Mesothelial cell of epicardium (in vitro differentiated cells): Measurements from ENCODE around the gene XAF1. TPM values are rescaled to one million over a fixed set of nuclear protein-coding genes. Genes with fewer than 3 reads are reported as not detected.
"Not testable (repeated sequence)": the region's sequence is repeated elsewhere in the genome, so short reads cannot be mapped to it uniquely, and the experiment has no call there.

Experiments
- DNase-seq, 2 experiments: peaks; one replicate each; pipeline ENCODE4 v3.0.0; 2021; ENCODE audit warnings: low spot score in 2 of 2; ENCODE audit not compliant: unreplicated experiment in 2 of 2
- H3K27ac Mint-ChIP-seq: 2 replicates; pipeline ENCODE4 v1.8.0; 2021; ENCODE audit warnings: mixed read lengths
- H3K27me3 Mint-ChIP-seq: 2 replicates; pipeline ENCODE4 v1.8.0; 2021; ENCODE audit warnings: low read depth, mixed read lengths
- H3K36me3 Mint-ChIP-seq: 2 replicates; pipeline ENCODE4 v1.8.0; 2021; ENCODE audit warnings: mixed read lengths
- H3K4me1 Mint-ChIP-seq: 2 replicates; pipeline ENCODE4 v1.8.0; 2021; ENCODE audit warnings: mixed read lengths
- H3K4me3 Mint-ChIP-seq: 2 replicates; pipeline ENCODE4 v1.8.0; 2021; ENCODE audit warnings: mild to moderate bottlenecking, moderate library complexity, mixed read lengths
- H3K9me3 Mint-ChIP-seq: 2 replicates; pipeline ENCODE4 v1.8.0; 2021; ENCODE audit warnings: mixed read lengths
- CTCF ChIP-seq: fragments of 200-600 bp; sonication (generic); IDR thresholded peaks from one replicate; pipeline ENCODE4 v1.5.0; 2021; ENCODE audit warnings: antibody characterized with exemption; ENCODE audit not compliant: unreplicated experiment
- total RNA-seq: library from RNA; stranded (reverse); gene quantifications from 3 replicates; pipeline ENCODE4 v1.2.1, GENCODE V29; 2021

XAF1 gene
- total RNA-seq, 1 donor from 2014 or later = 8.1 TPM

GRCh38 chr17:6713918-6714271 lies 42.0 kb upstream of the XAF1 start:
- Mint-ChIP-seq H3K9me3 (peaks cover 16% of the 10 kb centered on the region), H3K36me3 (no peaks in the 10 kb centered on the region), H3K4me3 (peak overlapping the region; percentile 57), H3K4me1 (peaks cover 22% of the 10 kb centered on the region), H3K27ac (no peak overlapping the region), H3K27me3 (peaks cover 81% of the 10 kb centered on the region)
- no peak for TF ChIP-seq CTCF
- DNase-seq = no peak

GRCh38 chr17:6714315-6714874 lies 41.5 kb upstream of the XAF1 start:
- Mint-ChIP-seq H3K9me3 (peaks cover 16% of the 10 kb centered on the region), H3K4me1 (peaks cover 22% of the 10 kb centered on the region), H3K27me3 (peaks cover 81% of the 10 kb centered on the region), H3K4me3 (peak overlapping the region; percentile 57), H3K36me3 (no peaks in the 10 kb centered on the region), H3K27ac (no peak overlapping the region)
- DNase-seq = no peak
- no peak for TF ChIP-seq CTCF

GRCh38 chr17:6716736-6717135 lies 39.1 kb upstream of the XAF1 start:
- peaks cover 16% of the 10 kb centered on the region for H3K9me3 Mint-ChIP-seq
- TF ChIP-seq CTCF = no peak
- no peak for DNase-seq
- H3K4me1 Mint-ChIP-seq = peaks cover 20% of the 10 kb centered on the region
- H3K36me3 Mint-ChIP-seq = no peaks in the 10 kb centered on the region
- peaks cover 83% of the 10 kb centered on the region for H3K27me3 Mint-ChIP-seq
- H3K27ac Mint-ChIP-seq = no peak overlapping the region
- no peak overlapping the region for H3K4me3 Mint-ChIP-seq

- Mint-ChIP-seq H3K4me3 (no peak overlapping the region), H3K27me3 (peaks cover 73% of the 10 kb centered on the region), H3K36me3 (no peaks in the 10 kb centered on the region), H3K27ac (no peak overlapping the region), H3K4me1 (no peaks in the 10 kb centered on the region), H3K9me3 (peaks cover 5% of the 10 kb centered on the region)
- no peak for DNase-seq
- TF ChIP-seq CTCF = no peak
These were observed 34.1 kb upstream of the XAF1 start for GRCh38 chr17:6721744-6722143.

- Mint-ChIP-seq H3K4me1 (no peaks in the 10 kb centered on the region), H3K9me3 (no peaks in the 10 kb centered on the region), H3K27ac (no peak overlapping the region), H3K27me3 (peaks cover 67% of the 10 kb centered on the region), H3K36me3 (no peaks in the 10 kb centered on the region), H3K4me3 (no peak overlapping the region)
- TF ChIP-seq CTCF = no peak
- DNase-seq = no peak
These were observed 31.8 kb upstream of the XAF1 start for GRCh38 chr17:6724009-6724408.

GRCh38 chr17:6729531-6729930 lies 26.3 kb upstream of the XAF1 start:
- TF ChIP-seq CTCF = no peak
- Mint-ChIP-seq H3K4me1 (no peaks in the 10 kb centered on the region), H3K27me3 (peaks cover 36% of the 10 kb centered on the region), H3K4me3 (no peak overlapping the region), H3K27ac (no peak overlapping the region), H3K36me3 (no peaks in the 10 kb centered on the region), H3K9me3 (peaks cover 4% of the 10 kb centered on the region)
- DNase-seq = no peak

- Mint-ChIP-seq H3K27me3 (peaks cover 49% of the 10 kb centered on the region), H3K9me3 (peaks cover 18% of the 10 kb centered on the region)
- H3K27ac Mint-ChIP-seq, H3K4me3 Mint-ChIP-seq, DNase-seq, H3K36me3 Mint-ChIP-seq, H3K4me1 Mint-ChIP-seq: not testable (repeated sequence)
These were observed 9.2 kb upstream of the XAF1 start for GRCh38 chr17:6746665-6747064.
